ENCODE results near the gene UBA7.

DNA sequence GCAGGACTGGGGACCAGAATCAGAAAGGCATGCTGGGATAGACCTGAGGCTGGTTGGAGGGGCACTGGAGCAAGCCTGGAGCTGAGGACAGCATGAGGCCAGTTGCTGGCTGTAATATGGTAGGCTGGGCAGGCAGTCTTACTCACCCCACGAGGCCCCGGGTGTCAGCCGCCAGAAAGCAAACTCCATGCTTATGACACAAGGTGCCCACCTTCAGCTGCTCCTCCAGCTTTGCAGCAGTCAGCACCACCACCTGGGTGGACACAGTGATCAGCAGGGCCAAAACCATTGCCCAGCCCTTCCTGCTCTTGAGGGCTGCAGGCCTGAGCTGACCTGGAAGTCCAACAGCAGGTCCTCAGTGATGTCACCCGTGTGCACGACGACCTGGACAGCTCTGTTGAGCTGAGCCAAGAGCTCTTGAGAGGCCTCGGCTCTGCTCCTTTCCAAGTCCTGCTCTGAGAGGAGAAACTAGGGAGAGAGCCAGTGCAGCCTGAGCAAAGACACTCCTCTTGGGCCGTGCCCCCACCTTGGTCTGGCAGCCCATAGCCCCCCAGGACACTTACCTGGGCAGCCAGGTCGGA is 747 bp downstream of the UBA7 start:
- TF ChIP-seq EZH2 (IDR thresholded peaks at IDR 0.05) = no peak
- TF ChIP-seq POLR2AphosphoS5 (IDR thresholded peaks at IDR 0.05; ENCODE audit: borderline replicate concordance, low read depth, low read length) = no peak

Data from SK-N-MC (cell line).